H1 (cell line): ENCODE measurements around the gene CHSY3. TPM values are rescaled to one million over a fixed set of nuclear protein-coding genes. Genes with fewer than 3 reads are reported as not detected.

Source experiments
- CTCF ChIA-PET: fragments of 300-600 bp; sonication (Branson Sonifier 250); formaldehyde crosslinking; loops from one replicate; lab custom pipeline; 2021; ENCODE audit not compliant: partially characterized antibody; lab: Charles Lee
- POLR2A ChIA-PET: fragments of 300-600 bp; sonication (Branson Sonifier 250); formaldehyde crosslinking; loops from one replicate; lab custom pipeline; 2021; ENCODE audit warnings: inconsistent platforms; ENCODE audit not compliant: partially characterized antibody; lab: Charles Lee
- DNase-seq, 2 experiments: peaks; one replicate each; pipeline versions ENCODE4 v3.0.0 to v3.0.0-alpha.2; 2010 to 2022; ENCODE audit warnings: low spot score in 2 of 2, low read depth in 1 of 2, mixed read lengths in 1 of 2
- FAIRE-seq: peaks from 2 replicates; lab custom pipeline; 2011; peaks lifted over from hg19 to GRCh38; lab: Jason Lieb, UNC
- H2AFZ ChIP-seq: 2 replicates; pipeline ENCODE4 v1.8.1; 2012; ENCODE audit warnings: low read length, inconsistent platforms
- H2AK5ac ChIP-seq: 2 replicates; pipeline ENCODE4 v1.6.1; 2013; ENCODE audit warnings: low read depth, low read length
- H2BK120ac ChIP-seq: replicated peaks from 2 replicates; pipeline ENCODE3; 2013; ENCODE audit warnings: low read depth, low read length, inconsistent platforms
- H2BK12ac ChIP-seq: 2 replicates; pipeline ENCODE4 v1.6.1; 2013; ENCODE audit warnings: low read depth, low read length
- H2BK15ac ChIP-seq: 2 replicates; pipeline ENCODE4 v1.6.1; 2013; ENCODE audit warnings: low read length
- H2BK20ac ChIP-seq: 2 replicates; pipeline ENCODE4 v1.6.1; 2013; ENCODE audit warnings: low read length
- H2BK5ac ChIP-seq: 2 replicates; pipeline ENCODE4 v1.6.1; 2013; ENCODE audit warnings: low read depth, low read length
- H3K14ac ChIP-seq: 2 replicates; pipeline ENCODE4 v1.6.1; 2013; ENCODE audit warnings: inconsistent platforms; ENCODE audit not compliant: insufficient read length
- H3K18ac ChIP-seq: 2 replicates; pipeline ENCODE4 v1.6.1; 2013; ENCODE audit warnings: low read length; ENCODE audit errors: extremely low read depth
- H3K23ac ChIP-seq: 2 replicates; pipeline ENCODE4 v1.6.1; 2013; ENCODE audit warnings: inconsistent platforms; ENCODE audit not compliant: insufficient read length
- H3K23me2 ChIP-seq: 2 replicates; pipeline ENCODE4 v1.6.1; 2013; ENCODE audit warnings: low read depth, low read length
- H3K27ac ChIP-seq: 2 replicates; pipeline ENCODE4 v1.6.1; 2011; ENCODE audit warnings: low read depth, low read length, inconsistent platforms
- H3K27me3 ChIP-seq, 4 experiments: replicated peaks in 1 of 4; 1 replicate in 1 of 4; 2 replicates in 3 of 4; pipeline versions ENCODE4 v1.6.1 to v1.8.1; 2011 to 2013; ENCODE audit warnings: low read length in 3 of 4, mild to moderate bottlenecking in 3 of 4, inconsistent platforms in 2 of 4, mixed read lengths in 2 of 4, moderate library complexity in 1 of 4; ENCODE audit not compliant: control insufficient read depth in 3 of 4, insufficient read depth in 3 of 4; ENCODE audit errors: extremely low read depth in 1 of 4
- H3K36me3 ChIP-seq, 4 experiments: 2 replicates each; pipeline versions ENCODE4 v1.6.1 to v1.8.1; 2011 to 2013; ENCODE audit warnings: mild to moderate bottlenecking in 4 of 4, low read length in 3 of 4, moderate library complexity in 2 of 4, control low read depth in 1 of 4, inconsistent platforms in 1 of 4; ENCODE audit not compliant: insufficient read depth in 4 of 4, control insufficient read depth in 2 of 4
- H3K4ac ChIP-seq: replicated peaks from 2 replicates; pipeline ENCODE3; 2013; ENCODE audit warnings: low read length, low read depth, mixed read lengths, inconsistent platforms; ENCODE audit not compliant: insufficient read length
- H3K4me1 ChIP-seq, 4 experiments: replicated peaks in 1 of 4; 1 replicate in 1 of 4; 2 replicates in 3 of 4; pipeline versions ENCODE4 v1.6.1 to v1.8.1; 2011 to 2013; ENCODE audit warnings: low read length in 3 of 4, inconsistent platforms in 2 of 4, mixed read lengths in 1 of 4; ENCODE audit not compliant: insufficient read depth in 4 of 4, control insufficient read depth in 3 of 4
- H3K4me2 ChIP-seq, 2 experiments: 2 replicates each; pipeline versions ENCODE4 v1.6.1 to v1.8.1; 2011 to 2013; ENCODE audit warnings: low read depth in 2 of 2, low read length in 2 of 2, control low read depth in 1 of 2, inconsistent platforms in 1 of 2, mild to moderate bottlenecking in 1 of 2; ENCODE audit not compliant: insufficient read depth in 1 of 2
- H3K4me3 ChIP-seq, 4 experiments: fragments of 200-600, 300-600 bp in 1 of 4; sonication (generic), shearing (Covaris generic), sonication (Bioruptor Twin) in 1 of 4; 2 replicates each; pipeline versions ENCODE4 v1.5.1 to v1.8.1; 2011 to 2016; ENCODE audit warnings: low read length in 4 of 4, low read depth in 3 of 4, control low read depth in 2 of 4, inconsistent platforms in 2 of 4, mild to moderate bottlenecking in 2 of 4, mixed read lengths in 1 of 4, moderate library complexity in 1 of 4; ENCODE audit not compliant: insufficient read depth in 2 of 4; ENCODE audit errors: extremely low read depth in 1 of 4
- H3K56ac ChIP-seq: replicated peaks from 2 replicates; pipeline ENCODE3; 2013; ENCODE audit warnings: low read depth, mild to moderate bottlenecking, mixed read lengths, low read length, inconsistent platforms; ENCODE audit not compliant: insufficient read length
- H3K79me1 ChIP-seq: 2 replicates; pipeline ENCODE4 v1.6.1; 2013; ENCODE audit warnings: low read depth, low read length, control low read depth
- H3K79me2 ChIP-seq, 2 experiments: 2 replicates each; pipeline versions ENCODE4 v1.6.1 to v1.8.1; 2012 to 2013; ENCODE audit warnings: low read length in 2 of 2, mild to moderate bottlenecking in 2 of 2, inconsistent platforms in 1 of 2; ENCODE audit not compliant: insufficient read depth in 2 of 2, control insufficient read depth in 1 of 2
- H3K9ac ChIP-seq, 4 experiments: replicated peaks in 1 of 4; 1 replicate in 1 of 4; 2 replicates in 3 of 4; pipeline versions ENCODE4 v1.6.1 to v1.8.1; 2011 to 2013; ENCODE audit warnings: low read depth in 3 of 4, low read length in 3 of 4, control low read depth in 2 of 4, mild to moderate bottlenecking in 2 of 4, moderate library complexity in 2 of 4, inconsistent platforms in 1 of 4; ENCODE audit errors: extremely low read depth in 1 of 4
- H3K9me3 ChIP-seq, 2 experiments: 2 replicates each; pipeline versions ENCODE4 v1.6.1 to v1.8.1; 2012 to 2013; ENCODE audit warnings: mild to moderate bottlenecking in 2 of 2, moderate library complexity in 2 of 2, control low read depth in 1 of 2, inconsistent platforms in 1 of 2, low read depth in 1 of 2, low read length in 1 of 2, mixed read lengths in 1 of 2; ENCODE audit not compliant: insufficient read depth in 2 of 2
- H4K20me1 ChIP-seq, 2 experiments: replicated peaks in 1 of 2; 2 replicates each; pipeline versions ENCODE3 to v1.8.1; 2011 to 2013; ENCODE audit warnings: inconsistent platforms in 2 of 2, low read length in 2 of 2, mild to moderate bottlenecking in 1 of 2; ENCODE audit not compliant: insufficient read depth in 2 of 2, control insufficient read depth in 1 of 2
- H4K5ac ChIP-seq: 2 replicates; pipeline ENCODE4 v1.6.1; 2013; ENCODE audit warnings: low read length, low read depth, mixed read lengths, inconsistent platforms; ENCODE audit not compliant: insufficient read length
- H4K8ac ChIP-seq: 2 replicates; pipeline ENCODE4 v1.8.0; 2013; ENCODE audit warnings: mild to moderate bottlenecking, moderate library complexity, low read length, inconsistent platforms; ENCODE audit not compliant: insufficient read depth; ENCODE audit errors: extremely low read depth
- H4K91ac ChIP-seq: replicated peaks from 2 replicates; pipeline ENCODE3; 2013; ENCODE audit warnings: low read length, mixed read lengths, inconsistent platforms; ENCODE audit not compliant: insufficient read length
- CEBPB ChIP-seq: IDR thresholded peaks from 2 replicates; pipeline ENCODE4 v1.6.1; 2012; ENCODE audit warnings: low read depth, low read length
- NRF1 ChIP-seq: IDR thresholded peaks from 2 replicates; pipeline ENCODE4 v1.6.1; 2011; ENCODE audit warnings: mild to moderate bottlenecking, low read depth, low read length, improper control_type of control experiment
- POLR2AphosphoS5 ChIP-seq: IDR thresholded peaks from 2 replicates; pipeline ENCODE4 v1.6.1; 2011; ENCODE audit warnings: low read depth, low read length
- POU5F1 ChIP-seq: IDR thresholded peaks from 2 replicates; pipeline ENCODE4 v1.6.1; 2011; ENCODE audit warnings: low read depth, mild to moderate bottlenecking, low read length, moderate library complexity
- RXRA ChIP-seq: IDR thresholded peaks from 2 replicates; pipeline ENCODE4 v1.6.1; 2011; ENCODE audit warnings: low read depth, mild to moderate bottlenecking, low read length, moderate library complexity; ENCODE audit not compliant: insufficient read depth
- SP2 ChIP-seq: IDR thresholded peaks from 2 replicates; pipeline ENCODE4 v1.6.1; 2012; ENCODE audit warnings: mild to moderate bottlenecking, low read length, inconsistent platforms
- SRF ChIP-seq: IDR thresholded peaks from 2 replicates; pipeline ENCODE4 v1.6.1; 2011; ENCODE audit warnings: mild to moderate bottlenecking, low read depth, low read length, moderate library complexity
- whole genome bisulfite sequencing, 2 experiments: shearing (Covaris generic) in 1 of 2; methylation state at CpG; one replicate each; pipeline versions ENCODE4 v1.1.6 to v1.1.7; 2013 to 2015; ENCODE audit warnings: low lambda C conversion rate in 2 of 2, mixed read lengths in 2 of 2, inconsistent platforms in 1 of 2, low coverage in 1 of 2, missing lambda C conversion rate in 1 of 2; ENCODE audit not compliant: insufficient replicate concordance in 2 of 2, insufficient coverage in 1 of 2, insufficient read length in 1 of 2; ENCODE audit errors: extremely low coverage in 1 of 2, missing lambda C conversion rate in 1 of 2; 5-methylcytosine and 5-hydroxymethylcytosine counted together
- polyA plus RNA-seq, 7 experiments: library from polyadenylated mRNA; depleted of rRNA in 3 of 7; stranded (reverse) in 5 of 7; unstranded in 2 of 7; fragments of >200 nt in 5 of 7; fragments of 200-250 nt in 2 of 7; gene quantifications; 1 replicate in 5 of 7; 2 replicates in 1 of 7; 4 replicates in 1 of 7; pipeline versions ENCODE4 v1.2.1 to v1.2.3, GENCODE V29; 2011 to 2013; ENCODE audit warnings: missing spikeins in 2 of 7, mixed read lengths in 2 of 7
- total RNA-seq: library from RNA; stranded (reverse); fragmentation: NEBNext Ultra II Directional; extraction: Animal tissue kit (Norgen Biotek cat#: 25700); gene quantifications from 2 replicates; pipeline ENCODE4 v1.2.1, GENCODE V29; 2021

The CHSY3 gene
- total and polyA plus RNA-seq, 2 of the 8 experiments (the other 6 are each of a cell fraction or from before 2014, with no cell fraction given): 0.24 to 1.8 TPM

DNA sequence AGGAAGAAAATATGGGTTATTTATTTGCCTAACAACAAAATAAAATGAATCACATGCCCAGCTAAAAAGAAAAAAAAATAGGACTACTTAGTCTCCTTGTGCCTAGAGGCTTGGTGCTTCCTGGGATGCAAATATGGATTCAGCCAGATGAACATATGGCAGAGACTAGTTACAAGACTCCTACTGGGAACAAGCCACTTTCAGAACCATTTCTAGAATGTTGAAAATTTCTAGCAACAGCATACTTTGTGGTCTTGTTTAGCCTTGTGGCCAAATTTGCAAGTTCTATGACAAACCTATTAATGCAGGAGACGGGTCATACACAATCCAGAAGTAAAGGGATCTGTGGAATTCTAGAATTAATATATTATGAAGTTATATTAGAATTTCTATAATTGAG lies 198.7 kb downstream of the CHSY3 start:
- no peak overlapping the region for H2AFZ ChIP-seq
- H2BK5ac ChIP-seq: no peak overlapping the region
- no peaks in the 10 kb centered on the region for H3K36me3 ChIP-seq
- ChIA-PET CTCF (no interaction called here), POLR2A (no interaction called here)
- no peak overlapping the region for H3K9ac ChIP-seq
- DNase-seq: no peak
- no peaks in the 10 kb centered on the region for H3K27me3 ChIP-seq
- no peaks in the 10 kb centered on the region for H3K4me1 ChIP-seq
- no peaks in the 10 kb centered on the region for H3K23me2 ChIP-seq
- no peaks in the 10 kb centered on the region for H4K20me1 ChIP-seq
- H3K9me3 ChIP-seq: no peaks in the 10 kb centered on the region
- 89% methylated on average over 1 of the region's 1 CpG; no CpG with 5 or more reads in 1 of the 2 experiments for WGBS, 2 experiments
- no peak overlapping the region for H3K4me3 ChIP-seq
- TF ChIP-seq POLR2AphosphoS5 (no peak), SRF (no peak), CEBPB (no peak), RXRA (no peak), NRF1 (no peak), SP2 (no peak), POU5F1 (no peak)
- H3K4me2 ChIP-seq: no peak overlapping the region
- no peak overlapping the region for H3K14ac ChIP-seq
- FAIRE-seq: no peak
- no peak overlapping the region for H2AK5ac ChIP-seq
- no peak overlapping the region for H3K56ac ChIP-seq
- H4K8ac ChIP-seq: no peak overlapping the region
- no peaks in the 10 kb centered on the region for H3K79me2 ChIP-seq
- H2BK12ac ChIP-seq: no peak overlapping the region
- H3K27ac ChIP-seq: no peak overlapping the region
- no peak overlapping the region for H2BK15ac ChIP-seq
- H3K4ac ChIP-seq: no peak overlapping the region
- no peaks in the 10 kb centered on the region for H3K79me1 ChIP-seq
- no peak overlapping the region for H2BK120ac ChIP-seq
- no peak overlapping the region for H3K23ac ChIP-seq
- H3K18ac ChIP-seq: no peak overlapping the region
- H4K5ac ChIP-seq: no peak overlapping the region
- H4K91ac ChIP-seq: no peak overlapping the region
- no peak overlapping the region for H2BK20ac ChIP-seq
